ENCODE measurements around the gene NTN3.

NTN3 gene

GRCh38 chr16:2519711-2520080, 48.6 kb downstream of the NTN3 start:
- Histone ChIP-seq H3K4me1 (ENCODE audit: control insufficient read depth, insufficient read depth, low read length) (peaks cover 53% of the 10 kb centered on the region), H3K9me3 (ENCODE audit: control insufficient read depth, low read length) (no peaks in the 10 kb centered on the region), H3K27me3 (ENCODE audit: control insufficient read depth, insufficient read depth, low read length) (no peaks in the 10 kb centered on the region), H3K36me3 (ENCODE audit: control insufficient read depth, insufficient read depth, low read length) (no peaks in the 10 kb centered on the region), H3K9ac (ENCODE audit: low read length) (peak overlapping the region; percentile 28), H3K4me3 (ENCODE audit: low read length) (no peak overlapping the region)

- Histone ChIP-seq H3K27me3 (ENCODE audit: control insufficient read depth, insufficient read depth, low read length) (no peaks in the 10 kb centered on the region), H3K4me3 (ENCODE audit: low read length) (no peak within 1 kb of the TSS), H3K36me3 (ENCODE audit: control insufficient read depth, insufficient read depth, low read length) (no peaks in the 10 kb centered on the region), H3K9me3 (ENCODE audit: control insufficient read depth, low read length) (no peaks in the 10 kb centered on the region), H3K4me1 (ENCODE audit: control insufficient read depth, insufficient read depth, low read length) (peaks cover 49% of the 10 kb centered on the region), H3K9ac (ENCODE audit: low read length) (peak within 1 kb of the TSS; percentile 28)
Observed at GRCh38 chr16:2520097-2520783, 49.1 kb downstream of the NTN3 start, which contains the start of gene AMDHD2. AMDHD2 (plus strand) TSS chr16:2520371; CDS start chr16:2520459, 88 bp downstream.

- Histone ChIP-seq H3K27me3 (ENCODE audit: control insufficient read depth, insufficient read depth, low read length) (no peaks in the 10 kb centered on the region), H3K36me3 (ENCODE audit: control insufficient read depth, insufficient read depth, low read length) (no peaks in the 10 kb centered on the region), H3K9ac (ENCODE audit: low read length) (peak overlapping the region; percentile 11), H3K4me1 (ENCODE audit: control insufficient read depth, insufficient read depth, low read length) (peaks cover 42% of the 10 kb centered on the region), H3K9me3 (ENCODE audit: control insufficient read depth, low read length) (no peaks in the 10 kb centered on the region), H3K4me3 (ENCODE audit: low read length) (no peak overlapping the region)
Observed at GRCh38 chr16:2520784-2521531, 49.9 kb downstream of the NTN3 start.
